ENCODE measurements around the gene ESAM.

The ESAM gene

DNA sequence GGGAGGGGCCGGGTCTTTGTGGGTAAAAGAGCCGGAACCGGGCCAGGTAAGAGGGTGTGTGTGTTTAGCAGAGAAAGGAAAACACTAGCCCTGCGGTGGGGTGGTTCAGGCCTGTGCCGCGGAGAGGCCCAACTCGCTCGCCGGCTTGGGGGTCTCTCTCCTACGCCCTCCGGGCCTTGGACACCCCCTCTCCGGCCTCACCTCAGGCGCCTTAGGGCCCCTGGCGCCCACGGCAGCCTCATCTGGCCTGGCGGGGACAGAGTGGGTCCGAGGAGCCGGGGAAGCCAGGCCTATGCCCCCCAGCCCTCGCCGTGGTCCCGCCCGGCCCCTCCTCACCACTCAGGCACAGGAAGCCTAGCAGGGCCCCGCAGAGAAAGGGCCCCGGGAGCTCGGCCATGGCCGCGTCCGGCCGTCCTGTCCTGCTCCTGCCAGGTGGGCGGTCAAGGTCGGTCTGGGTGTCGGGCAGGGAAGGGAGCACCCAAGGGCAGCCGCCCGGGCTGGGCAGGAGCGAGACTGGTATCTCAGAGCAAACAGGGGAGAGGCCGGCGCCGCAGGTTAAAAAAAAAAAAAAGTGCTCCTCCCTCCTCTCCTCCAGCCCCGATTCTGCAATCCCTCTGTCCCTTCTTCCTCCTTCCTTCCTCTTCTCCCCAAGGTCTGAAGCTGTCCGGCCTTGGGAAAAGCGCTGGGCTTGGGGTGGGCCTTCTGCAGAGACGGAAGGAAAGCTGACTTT lies 10.2 kb downstream of the ESAM start, which contains the start of gene VSIG2:
VSIG2 (minus strand) TSS at position 515 of the 730 bp plus-strand sequence; CDS start at position 397, 118 bp downstream.
- DNase-seq: no peak

- DNase-seq: no peak
Measured at GRCh38 chr11:124751391-124751740, 10.7 kb downstream of the ESAM start.

GRCh38 chr11:124749912-124750311 lies 12.2 kb downstream of the ESAM start:
- no peak for DNase-seq

DNA sequence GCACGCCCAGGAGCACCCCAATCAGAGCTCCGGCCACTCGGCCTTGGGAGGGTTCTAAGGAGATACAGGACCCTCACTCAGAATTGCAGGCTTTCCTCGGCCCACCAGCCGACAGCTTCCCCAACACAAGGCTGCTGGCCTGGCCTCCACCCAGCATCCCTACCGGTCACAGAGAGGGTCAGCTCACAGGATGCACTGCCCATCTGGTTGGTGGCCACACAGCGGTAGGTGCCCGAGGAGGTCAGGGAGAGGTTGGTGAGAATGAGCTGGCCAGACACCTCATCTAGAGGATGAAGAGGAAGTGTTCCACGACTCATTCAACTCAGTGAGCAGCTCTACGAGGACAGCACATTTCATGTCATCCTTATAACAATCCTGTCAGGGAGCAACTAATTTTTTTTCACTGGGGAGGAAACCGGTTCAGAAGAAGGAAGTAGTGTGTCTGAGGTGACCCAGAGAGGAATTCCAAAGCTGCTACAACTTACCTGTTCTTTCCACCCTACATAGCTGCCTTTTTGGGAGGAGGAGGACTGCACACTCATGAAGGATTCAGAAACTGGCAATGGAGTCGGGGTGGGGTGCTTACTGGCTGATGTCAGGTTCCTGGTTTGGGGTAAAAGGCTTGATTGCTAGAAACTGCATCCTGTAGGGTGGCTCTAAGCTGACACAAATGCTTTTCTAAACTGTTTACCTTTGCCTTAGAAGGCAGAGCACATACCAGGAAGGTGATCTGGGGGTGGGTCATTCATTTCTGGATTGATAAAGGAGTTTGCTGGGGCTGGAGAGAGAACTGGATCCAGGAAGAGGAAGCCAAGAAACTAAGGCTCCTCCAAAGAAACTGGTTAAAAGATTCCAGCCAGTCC lies 13.4 kb downstream of the ESAM start:
- no peak for DNase-seq

DNA sequence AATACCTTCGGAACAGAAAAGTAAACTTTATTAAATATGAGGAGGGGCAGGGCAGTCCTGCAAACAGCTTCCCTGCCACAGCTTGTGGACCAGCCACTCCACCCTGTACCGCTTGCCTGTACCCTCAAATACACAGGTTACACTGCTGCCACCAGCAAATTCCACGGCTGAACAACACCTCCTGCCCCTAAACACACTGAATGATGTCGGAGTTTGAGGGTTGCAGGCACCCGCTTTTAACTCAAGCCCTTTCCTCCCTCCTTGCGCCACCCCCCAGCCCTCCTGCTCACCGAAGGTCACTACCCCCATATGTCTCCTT lies 14.0 kb downstream of the ESAM start:
- no peak for DNase-seq

- DNase-seq: no peak
Measured at GRCh38 chr11:124747406-124748099, 14.5 kb downstream of the ESAM start.

DNA sequence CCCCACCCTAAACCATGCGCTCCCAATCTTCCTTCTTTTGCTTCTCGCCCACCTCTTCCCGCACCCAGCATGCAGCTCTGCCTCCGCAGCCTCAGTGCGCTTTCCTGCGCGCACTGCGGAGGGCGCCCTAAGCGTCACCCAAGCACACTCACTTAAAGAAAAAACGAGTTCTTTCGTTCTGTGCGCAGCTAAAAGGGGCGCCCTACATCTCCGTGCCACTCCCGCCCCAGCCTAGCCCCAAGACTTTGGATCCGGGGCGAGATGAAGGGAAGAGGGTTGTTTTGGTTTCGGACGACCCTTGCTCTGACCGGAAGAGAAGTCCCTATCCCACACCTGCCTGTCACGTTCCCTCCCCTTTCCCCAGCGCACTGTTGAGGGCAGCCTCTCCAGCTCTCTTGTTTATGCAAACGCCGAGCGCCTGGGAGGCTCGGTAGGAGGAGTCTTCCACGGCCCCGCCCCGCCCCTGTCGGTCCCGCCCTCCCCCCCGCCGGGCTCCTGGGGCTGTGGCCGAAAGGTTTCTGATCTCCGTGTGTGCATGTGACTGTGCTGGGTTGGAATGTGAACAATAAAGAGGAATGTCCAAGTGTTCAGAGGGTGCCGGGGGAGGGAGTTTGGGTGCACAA lies 15.4 kb downstream of the ESAM start:
- DNase-seq: peak; percentile 70 to 76

- peak in 1 of 2 experiments; percentile 22 for DNase-seq
Measured at GRCh38 chr11:124745835-124746620, 16.1 kb downstream of the ESAM start.

DNA sequence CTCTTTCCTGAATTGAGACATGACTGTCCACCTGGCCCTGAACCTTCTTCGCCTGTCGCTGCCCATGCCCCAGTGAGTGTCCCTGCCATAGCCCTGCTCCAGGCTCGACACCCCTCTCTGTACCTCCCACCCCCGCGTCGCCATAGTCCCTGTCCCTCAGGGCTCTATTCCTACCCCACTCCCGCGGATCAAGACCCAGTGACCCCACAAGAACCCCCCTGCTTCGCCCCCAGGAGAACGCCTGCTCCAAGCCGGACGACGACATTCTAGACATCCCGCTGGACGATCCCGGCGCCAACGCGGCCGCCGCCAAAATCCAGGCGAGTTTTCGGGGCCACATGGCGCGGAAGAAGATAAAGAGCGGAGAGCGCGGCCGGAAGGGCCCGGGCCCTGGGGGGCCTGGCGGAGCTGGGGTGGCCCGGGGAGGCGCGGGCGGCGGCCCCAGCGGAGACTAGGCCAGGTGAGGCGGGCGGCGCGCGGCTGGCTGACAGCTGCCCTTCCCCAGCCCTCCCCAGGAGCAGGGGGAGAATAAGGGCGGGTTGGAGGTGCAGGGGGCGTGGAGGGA lies 16.7 kb downstream of the ESAM start:
- DNase-seq: no peak

DNA sequence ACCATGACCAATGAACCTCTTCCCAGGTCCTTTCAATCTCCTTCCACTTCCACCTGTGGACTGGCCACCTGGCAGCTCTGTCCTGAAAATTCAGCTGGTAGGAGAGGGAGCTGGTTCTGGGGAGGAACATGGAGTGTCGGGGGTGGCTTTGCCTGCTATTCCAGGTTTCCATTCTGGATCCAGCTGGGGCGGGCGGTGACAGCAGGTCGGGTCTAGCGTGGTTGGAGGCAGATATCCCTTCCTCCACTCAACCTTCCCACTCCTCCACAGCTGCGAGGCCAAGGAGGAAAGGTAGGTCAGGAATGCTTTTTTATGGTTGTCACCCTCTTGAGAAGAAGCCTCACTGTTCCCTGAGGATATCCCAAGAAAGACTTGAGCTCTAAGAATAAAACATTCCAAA lies 19.0 kb downstream of the ESAM start:
- DNase-seq: no peak

GRCh38 chr11:124742555-124742954 lies 19.5 kb downstream of the ESAM start:
- DNase-seq: no peak

DNA sequence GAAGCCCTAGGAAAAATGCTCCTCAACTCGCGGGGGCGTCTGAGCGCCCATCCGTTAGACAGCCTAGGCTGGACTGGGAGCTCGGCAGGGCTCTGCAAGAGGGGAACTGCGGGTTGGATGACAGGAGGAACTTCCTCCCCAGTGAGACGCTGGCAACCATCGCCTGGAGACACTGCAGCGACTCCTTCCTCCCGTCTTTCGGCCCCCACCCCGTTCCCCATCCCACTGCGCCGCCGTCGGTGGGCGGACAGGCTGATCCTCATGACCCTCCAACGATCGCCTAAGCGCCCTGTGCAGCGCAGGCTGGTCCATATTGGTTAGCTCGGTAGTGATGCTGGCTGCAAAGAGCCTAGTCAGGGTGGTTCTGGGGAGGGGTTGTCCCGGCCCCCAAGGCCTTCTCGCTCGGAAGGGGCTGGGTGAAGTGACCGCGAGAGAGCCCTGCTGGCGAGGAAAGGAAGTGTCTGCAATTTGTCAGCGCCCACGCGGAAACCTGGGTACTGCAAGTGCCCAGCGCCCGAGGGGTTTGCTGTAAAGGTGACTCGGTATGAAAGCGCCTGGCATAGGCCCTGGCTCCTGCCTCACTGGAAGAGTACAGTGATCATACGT lies 21.7 kb downstream of the ESAM start:
- peak; percentile 48 to 50 for DNase-seq

- peak; percentile 73 to 80 for DNase-seq
Measured at GRCh38 chr11:124739479-124740276, 22.4 kb downstream of the ESAM start, which contains the start of gene NRGN. TSS of gene NRGN (plus strand) at chr11:124739942. CDS start at chr11:124740085, 143 bp downstream.

- no peak for DNase-seq
Measured at GRCh38 chr11:124738713-124739478, 23.2 kb downstream of the ESAM start.

DNA sequence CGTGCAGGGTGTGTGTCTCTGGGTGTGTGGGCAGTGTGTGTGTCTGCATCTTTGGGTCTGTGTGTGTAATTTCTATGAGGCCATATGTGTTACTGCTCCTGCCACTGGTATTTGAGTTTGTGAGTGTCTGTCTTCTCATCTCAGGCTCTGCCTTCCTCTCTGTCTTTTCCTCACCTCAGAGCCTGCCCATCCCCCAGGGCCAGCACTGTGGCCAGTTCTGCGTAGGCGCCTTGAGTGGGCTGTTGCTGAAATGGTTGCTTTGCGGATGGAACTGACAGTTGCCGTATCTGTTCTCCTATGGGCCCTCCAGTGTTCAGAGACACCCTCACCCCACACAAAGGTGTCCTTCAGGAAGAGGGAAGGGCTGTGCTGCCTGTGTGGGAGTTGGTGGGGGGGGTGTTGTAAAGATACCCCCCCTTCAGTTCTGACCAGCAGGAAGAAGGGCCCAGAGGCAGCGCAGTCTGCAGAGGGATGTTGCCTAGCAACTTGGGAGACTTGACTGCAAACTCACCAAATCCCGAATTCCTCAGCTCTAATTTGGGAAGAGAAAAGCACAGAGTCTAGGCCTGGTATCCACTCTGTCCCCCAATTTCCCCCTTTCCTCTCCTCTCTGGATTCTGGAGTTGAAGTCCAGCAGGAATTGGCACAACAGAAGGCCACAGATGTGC lies 24.3 kb downstream of the ESAM start:
- no peak for DNase-seq

GRCh38 chr11:124736736-124737135 lies 25.4 kb downstream of the ESAM start:
- DNase-seq: no peak

- no peak for DNase-seq
Measured at GRCh38 chr11:124732230-124732629, 29.9 kb downstream of the ESAM start.

DNA sequence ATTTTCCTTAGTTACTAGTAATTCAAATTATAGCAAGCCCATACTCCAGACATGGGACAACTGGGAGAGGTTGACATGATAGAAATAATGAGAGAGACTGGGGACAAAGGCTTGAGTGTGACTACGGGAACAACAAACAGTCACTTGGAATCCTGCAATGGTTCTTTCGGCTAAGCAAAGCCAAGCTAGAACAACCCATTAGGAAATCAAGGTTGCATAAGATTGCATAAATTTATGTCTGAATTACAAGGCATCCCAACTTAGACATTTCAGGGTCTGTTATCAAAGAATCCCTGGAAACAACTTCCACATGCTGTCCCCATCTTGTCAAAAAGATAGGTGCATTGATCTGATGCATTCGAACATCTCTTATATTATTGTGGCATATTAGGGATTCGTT lies 32.5 kb downstream of the ESAM start:
- DNase-seq: no peak

DNA sequence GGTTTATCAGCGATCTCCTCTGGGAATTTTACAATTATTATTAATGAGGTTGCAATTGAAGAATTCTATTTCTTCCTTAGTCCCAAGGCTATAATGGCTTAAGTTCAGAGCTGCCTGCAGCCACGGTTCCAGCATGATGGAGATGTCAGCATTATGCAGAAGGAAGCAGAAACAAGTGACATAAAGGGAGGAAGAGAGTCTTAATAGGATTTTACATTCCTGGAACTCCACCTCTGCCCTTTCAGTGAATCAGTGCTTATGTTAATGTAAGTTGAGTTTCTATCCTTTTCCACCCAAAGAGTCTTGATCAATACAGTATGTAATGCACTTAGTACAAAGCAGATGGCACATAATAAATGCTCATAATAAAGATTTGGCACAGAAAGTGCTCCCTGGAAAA lies 34.0 kb downstream of the ESAM start:
- DNase-seq: no peak

Measured in activated CD4-positive, alpha-beta T cell treated with anti-CD3 and anti-CD28 coated beads, Interleukin-2, amount 50 U/mL, for 4 hours (primary cell).